K562 (cell line): ENCODE results near the gene VGLL1. TPM values are rescaled to one million over a fixed set of nuclear protein-coding genes. Genes with fewer than 3 reads are reported as not detected.

ENCODE experiments used
- ATAC-seq: fragments of 200-7000 bp; cut with Tn5 transposase; 3 replicates; pipeline ENCODE4 v1.9.1; 2020; ENCODE audit warnings: moderate library complexity
- BruUV-seq: library from RNA; stranded (reverse); fragments of 400-500 nt; replicated peaks from 2 replicates; lab custom pipeline; 2021; lab: Mats Ljungman, UMichigan
- CTCF ChIA-PET: fragments of 300-600 bp; formaldehyde crosslinking; extraction: SDS; loops from one replicate; lab custom pipeline; 2021; ENCODE audit warnings: low intra/inter-chr PET ratio; lab: Yijun Ruan, JAX
- POLR2A ChIA-PET: fragments of 300-600, 350-650 bp; sonication (Branson Sonifier 250); formaldehyde crosslinking; extraction: SDS; loops from one replicate; lab custom pipeline; 2021; ENCODE audit warnings: antibody characterized with exemption, inconsistent platforms; lab: Yijun Ruan, JAX
- DNase-seq, 4 experiments: peaks; one replicate each; pipeline versions ENCODE4 v3.0.0 to v3.0.0-alpha.2; 2011 to 2018; ENCODE audit warnings: low spot score in 3 of 4, mixed read lengths in 3 of 4; ENCODE audit errors: extremely low read depth in 1 of 4
- FAIRE-seq: peaks from 2 replicates; lab custom pipeline; 2011; peaks lifted over from hg19 to GRCh38; lab: Jason Lieb, UNC
- H2AFZ ChIP-seq: 2 replicates; pipeline ENCODE4 v1.6.0; 2011; ENCODE audit warnings: low read depth, low read length, control low read depth, inconsistent platforms
- H3K27ac ChIP-seq: fragments of 200-600 bp; 3 replicates; pipeline ENCODE4 v1.8.0; 2011; ENCODE audit warnings: low read depth, mild to moderate bottlenecking, control low read depth, inconsistent platforms, low read length, moderate library complexity, mixed read lengths; ENCODE audit errors: extremely low read depth
- H3K27me3 ChIP-seq, 2 experiments: fragments of 300-600 bp in 1 of 2; 2 replicates in 1 of 2; 3 replicates in 1 of 2; pipeline versions ENCODE4 v1.6.0 to v1.8.0; 2011; ENCODE audit warnings: inconsistent platforms in 2 of 2, low read length in 2 of 2, mild to moderate bottlenecking in 1 of 2, mixed read lengths in 1 of 2, moderate library complexity in 1 of 2; ENCODE audit not compliant: control insufficient read depth in 2 of 2, insufficient read depth in 2 of 2
- H3K36me3 ChIP-seq: fragments of 300-600 bp; 3 replicates; pipeline ENCODE4 v1.8.0; 2011; ENCODE audit warnings: mild to moderate bottlenecking, low read length, inconsistent platforms; ENCODE audit not compliant: control insufficient read depth, insufficient read depth
- H3K4me1 ChIP-seq, 2 experiments: fragments of 200-600 bp in 1 of 2; replicated peaks in 1 of 2; 2 replicates in 1 of 2; 3 replicates in 1 of 2; pipeline versions ENCODE4 v1.5.1 to v1.8.0; 2011; ENCODE audit warnings: inconsistent platforms in 2 of 2, low read length in 2 of 2, mild to moderate bottlenecking in 1 of 2, mixed read lengths in 1 of 2, moderate library complexity in 1 of 2; ENCODE audit not compliant: control insufficient read depth in 2 of 2, insufficient read depth in 2 of 2
- H3K4me2 ChIP-seq: 2 replicates; pipeline ENCODE4 v1.6.1; 2011; ENCODE audit warnings: low read length, control low read depth, inconsistent platforms, mixed read lengths; ENCODE audit not compliant: insufficient read depth
- H3K4me3 ChIP-seq: fragments of 200-600 bp; sonication (generic), shearing (Covaris generic); 2 replicates; pipeline ENCODE4 v1.5.1; 2016; ENCODE audit warnings: control low read depth, inconsistent platforms
- H3K79me2 ChIP-seq: fragments of 200-600 bp; 3 replicates; pipeline ENCODE4 v1.8.0; 2011; ENCODE audit warnings: low read length, inconsistent platforms; ENCODE audit not compliant: control insufficient read depth, insufficient read depth
- H3K9ac ChIP-seq, 2 experiments: 2 replicates each; pipeline versions ENCODE4 v1.6.0 to v1.6.1; 2011; ENCODE audit warnings: low read depth in 2 of 2, low read length in 2 of 2, control low read depth in 1 of 2, inconsistent platforms in 1 of 2, mild to moderate bottlenecking in 1 of 2, mixed read lengths in 1 of 2; ENCODE audit not compliant: insufficient read depth in 1 of 2
- H3K9me1 ChIP-seq: one replicate; pipeline ENCODE4 v1.6.0; 2011; ENCODE audit warnings: inconsistent platforms, mild to moderate bottlenecking, low read length, moderate library complexity; ENCODE audit not compliant: control insufficient read depth, insufficient read depth
- H3K9me3 ChIP-seq: replicated peaks from 2 replicates; pipeline ENCODE4 v1.5.1; 2011; ENCODE audit warnings: low read depth, low read length, inconsistent platforms; ENCODE audit not compliant: control insufficient read depth, insufficient read depth
- H4K20me1 ChIP-seq: replicated peaks from 2 replicates; pipeline ENCODE4 v1.6.1; 2011; ENCODE audit warnings: low read length, inconsistent platforms, mixed read lengths; ENCODE audit not compliant: control insufficient read depth, insufficient read depth
- CBX8 ChIP-seq: fragments of 200-600 bp; sonication (generic); IDR thresholded peaks from 2 replicates; pipeline ENCODE4 v1.6.1; 2012; ENCODE audit warnings: borderline replicate concordance, mixed run types, low read depth, mild to moderate bottlenecking, moderate library complexity, mixed read lengths, low read length, control low read depth, inconsistent platforms; ENCODE audit not compliant: poor library complexity, severe bottlenecking; ENCODE audit errors: extremely low read depth
- ETS2 ChIP-seq: IDR thresholded peaks from 2 replicates; pipeline ENCODE4 v1.6.1; 2016; ENCODE audit warnings: borderline replicate concordance, missing genetic modification characterization, mild to moderate bottlenecking, moderate library complexity, missing compliant biosample characterization; ENCODE audit not compliant: poor library complexity, severe bottlenecking
- HMGN3 ChIP-seq: IDR thresholded peaks from 2 replicates; pipeline ENCODE4 v1.6.1; 2011; ENCODE audit warnings: borderline replicate concordance, low read depth, mild to moderate bottlenecking, mixed read lengths, low read length; ENCODE audit not compliant: insufficient read length; ENCODE audit errors: extremely low read depth
- SETDB1 ChIP-seq: IDR thresholded peaks from one replicate; pipeline ENCODE4 v1.6.1; 2012; ENCODE audit warnings: low read length, control low read depth, inconsistent platforms
- ZNF696 ChIP-seq: fragments of 250-450 bp; sonication (Bioruptor Pico); conservative IDR thresholded peaks from 2 replicates; pipeline ENCODE4 v1.4.0; 2020; ENCODE audit warnings: mild to moderate bottlenecking, moderate library complexity
- WGBS: fragments of 100-300 bp; shearing (Covaris generic); methylation state at CpG from one replicate; pipeline ENCODE4 v1.1.6; 2016; ENCODE audit warnings: low coverage, mixed read lengths; ENCODE audit not compliant: insufficient coverage; ENCODE audit errors: missing lambda C conversion rate; 5-methylcytosine and 5-hydroxymethylcytosine counted together
- in situ Hi-C: fragments of 300-500 bp; cut with MboI; formaldehyde crosslinking; loops from 4 replicates; pipeline ENCODE4 v1.15.0; 2018; ENCODE audit warnings: inconsistent platforms, mixed read lengths
- intact Hi-C: fragments of 100-400 bp; cut with micrococcal nuclease; formaldehyde crosslinking; loops from 2 replicates; pipeline ENCODE4 v1.14.2; 2022
- polyA plus RNA-seq, 8 experiments: library from polyadenylated mRNA; depleted of rRNA in 4 of 8; stranded (reverse) in 5 of 8; unstranded in 3 of 8; fragments of >200 nt; fragmentation: Nextera tagmentation in 2 of 8; fragmentation: Illumina TruSeq in 1 of 8; extraction: Ambion mirVana in 2 of 8; extraction: Trizol in 1 of 8; gene quantifications; 2 replicates each; pipeline versions ENCODE4 v1.2.1 to v1.2.3, GENCODE V29; 2011 to 2014; ENCODE audit warnings: inconsistent platforms in 1 of 8, missing spikeins in 1 of 8
- total RNA-seq, 7 experiments: library from RNA; depleted of rRNA in 6 of 7; stranded (reverse); fragments of >200 nt in 6 of 7; fragmentation: Illumina TruSeq in 2 of 7; extraction: Trizol in 2 of 7; gene quantifications; 2 replicates each; pipeline versions ENCODE4 v1.2.1 to v1.2.3, GENCODE V29; 2011 to 2021; ENCODE audit warnings: low replicate concordance in 1 of 7
- TF ChIP-seq, protein P1 (sequence below), 2 experiments: fragments of 450-650 bp; IDR thresholded peaks; 2 replicates each; pipeline ENCODE4 v1.6.1; 2016; ENCODE audit warnings: mild to moderate bottlenecking in 2 of 2, borderline replicate concordance in 1 of 2, low read depth in 1 of 2, moderate library complexity in 1 of 2

VGLL1 gene
- total and polyA plus RNA-seq, 9 of the 15 experiments (the other 6 are each of a cell fraction or from before 2014, with no cell fraction given) = not detected

DNA sequence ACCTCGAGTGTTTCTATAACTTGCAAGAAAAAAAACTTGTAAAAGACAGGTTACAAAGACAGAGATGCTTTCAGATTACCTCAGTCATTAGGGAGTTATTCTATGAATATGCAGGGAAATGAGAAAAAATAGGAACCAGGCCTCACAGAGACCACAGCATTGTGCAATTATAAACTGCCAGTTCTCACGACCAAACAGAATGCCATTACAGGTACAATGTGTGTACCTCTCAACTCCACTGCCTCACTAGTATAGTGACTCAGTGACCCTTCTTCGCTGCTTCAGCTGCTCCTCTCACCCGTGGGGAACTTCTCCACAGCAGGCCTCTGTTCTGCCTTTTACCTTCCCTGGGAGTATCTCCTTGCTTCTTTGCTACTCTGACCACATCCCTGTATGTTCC lies 37.0 kb upstream of the VGLL1 start:
- CTCF ChIA-PET = no interaction called here
- POLR2A ChIA-PET = no interaction called here

More for the DNA sequence above, 37.0 kb upstream of the VGLL1 start:
- H2AFZ ChIP-seq = no peak overlapping the region
- H3K9me1 ChIP-seq = no peaks in the 10 kb centered on the region
- 62% methylated on average over 4 of the region's 4 CpGs for WGBS
- TF ChIP-seq HMGN3 = no peak
- TF ChIP-seq, protein P1, sequence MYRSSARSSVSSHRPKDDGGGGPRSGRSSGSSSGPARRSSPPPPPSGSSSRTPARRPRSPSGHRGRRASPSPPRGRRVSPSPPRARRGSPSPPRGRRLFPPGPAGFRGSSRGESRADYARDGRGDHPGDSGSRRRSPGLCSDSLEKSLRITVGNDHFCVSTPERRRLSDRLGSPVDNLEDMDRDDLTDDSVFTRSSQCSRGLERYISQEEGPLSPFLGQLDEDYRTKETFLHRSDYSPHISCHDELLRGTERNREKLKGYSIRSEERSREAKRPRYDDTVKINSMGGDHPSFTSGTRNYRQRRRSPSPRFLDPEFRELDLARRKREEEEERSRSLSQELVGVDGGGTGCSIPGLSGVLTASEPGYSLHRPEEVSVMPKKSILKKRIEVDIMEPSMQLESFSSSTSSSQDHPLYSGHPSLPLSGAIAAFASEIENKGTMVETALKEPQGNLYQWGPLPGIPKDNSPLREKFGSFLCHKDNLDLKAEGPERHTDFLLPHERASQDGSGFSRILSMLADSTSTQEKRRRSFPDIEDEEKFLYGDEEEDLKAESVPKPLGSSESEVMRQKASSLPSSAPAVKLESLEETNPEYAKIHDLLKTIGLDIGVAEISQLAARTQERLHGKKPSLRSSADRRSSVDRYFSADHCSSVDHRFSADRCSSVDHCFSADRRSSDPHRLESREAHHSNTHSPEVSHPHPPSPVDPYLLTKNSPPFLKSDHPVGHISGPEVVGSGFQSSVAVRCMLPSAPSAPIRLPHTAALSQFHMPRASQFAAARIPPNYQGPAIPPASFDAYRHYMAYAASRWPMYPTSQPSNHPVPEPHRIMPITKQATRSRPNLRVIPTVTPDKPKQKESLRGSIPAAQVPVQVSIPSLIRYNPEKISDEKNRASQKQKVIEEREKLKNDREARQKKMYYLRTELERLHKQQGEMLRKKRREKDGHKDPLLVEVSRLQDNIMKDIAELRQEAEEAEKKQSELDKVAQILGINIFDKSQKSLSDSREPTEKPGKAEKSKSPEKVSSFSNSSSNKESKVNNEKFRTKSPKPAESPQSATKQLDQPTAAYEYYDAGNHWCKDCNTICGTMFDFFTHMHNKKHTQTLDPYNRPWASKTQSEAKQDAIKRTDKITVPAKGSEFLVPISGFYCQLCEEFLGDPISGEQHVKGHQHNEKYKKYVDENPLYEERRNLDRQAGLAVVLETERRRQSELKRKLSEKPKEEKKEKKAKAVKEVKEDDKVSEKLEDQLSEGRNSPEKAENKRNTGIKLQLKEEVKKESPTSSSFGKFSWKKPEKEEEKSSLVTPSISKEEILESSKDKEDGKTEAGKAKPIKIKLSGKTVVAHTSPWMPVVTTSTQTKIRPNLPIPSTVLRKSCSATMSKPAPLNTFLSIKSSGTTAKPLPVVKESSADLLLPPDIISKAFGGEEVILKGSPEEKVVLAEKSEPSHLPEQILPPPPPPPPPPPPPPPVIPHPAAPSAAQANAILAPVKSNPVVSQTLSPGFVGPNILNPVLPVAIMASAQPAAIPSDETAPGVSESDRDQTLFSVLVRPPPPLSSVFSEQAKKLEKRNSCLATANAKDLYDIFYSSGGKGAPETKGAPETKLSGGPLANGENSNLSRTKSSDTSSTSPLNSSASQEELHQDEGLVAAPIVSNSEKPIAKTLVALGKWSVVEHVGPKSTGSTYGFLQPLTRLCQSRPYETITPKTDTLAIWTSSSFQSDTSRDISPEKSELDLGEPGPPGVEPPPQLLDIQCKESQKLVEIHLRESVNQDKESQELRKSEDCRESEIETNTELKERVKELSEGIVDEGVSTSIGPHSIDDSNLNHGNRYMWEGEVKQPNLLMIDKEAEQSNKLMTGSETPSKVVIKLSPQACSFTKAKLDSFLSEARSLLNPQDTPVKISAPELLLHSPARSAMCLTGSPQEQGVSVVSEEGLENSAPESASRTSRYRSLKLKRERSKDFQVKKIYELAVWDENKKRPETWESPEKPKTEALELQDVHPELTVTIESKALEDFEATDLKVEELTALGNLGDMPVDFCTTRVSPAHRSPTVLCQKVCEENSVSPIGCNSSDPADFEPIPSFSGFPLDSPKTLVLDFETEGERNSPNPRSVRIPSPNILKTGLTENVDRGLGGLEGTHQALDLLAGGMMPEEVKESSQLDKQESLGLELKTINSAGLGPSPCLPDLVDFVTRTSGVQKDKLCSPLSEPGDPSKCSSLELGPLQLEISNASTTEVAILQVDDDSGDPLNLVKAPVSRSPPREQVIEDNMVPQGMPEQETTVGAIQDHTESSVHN (IDR thresholded peaks at IDR 0.05; ENCODE audit: borderline replicate concordance in 1 of 2, low read depth in 1 of 2) = no peak
- no peak for TF ChIP-seq ETS2 (tag)
- no peak for TF ChIP-seq SETDB1
- TF ChIP-seq CBX8 = no peak
- no peak for TF ChIP-seq ZNF696 (CRISPR knock-in tag)
- no peak overlapping the region for H3K9ac ChIP-seq
- H3K9me3 ChIP-seq = no peaks in the 10 kb centered on the region
- no peak for ATAC-seq
- H3K27ac ChIP-seq = no peak overlapping the region
- BruUV-seq = no TSS peak
- H3K4me3 ChIP-seq = no peak overlapping the region
- peaks cover 4% of the 10 kb centered on the region; the same call in 1 of the 3 replicates for H3K36me3 ChIP-seq
- FAIRE-seq = no peak
- H3K79me2 ChIP-seq = peaks cover 23% of the 10 kb centered on the region
- no peak for DNase-seq
- H4K20me1 ChIP-seq = no peaks in the 10 kb centered on the region
- intact Hi-C loops = loop anchor here (5.0 to 10.0 kb wide), 3 partner anchors 187 to 330 kb away; no protein-coding TSS in a partner anchor
- in situ Hi-C loops = no loop called here
- H3K4me1 ChIP-seq = no peaks in the 10 kb centered on the region
- H3K27me3 ChIP-seq = peaks cover 5 to 7% of the 10 kb centered on the region in 2 experiments; a peak in 4 of 5 replicates
- no peak overlapping the region for H3K4me2 ChIP-seq
